ENCODE data around the gene NINJ1. TPM values are rescaled to one million over a fixed set of nuclear protein-coding genes. Genes with fewer than 3 reads are reported as not detected.

The NINJ1 gene
- total and polyA plus RNA-seq, 2 of the 8 experiments (the other 6 are each of a cell fraction or from before 2014, with no cell fraction given): 28.2 to 65.6 TPM

- TF ChIP-seq BRCA1 (IDR thresholded peaks at IDR 0.05; ENCODE audit: low read depth, low read length): no peak
- no peak for TF ChIP-seq SP4 (IDR thresholded peaks at IDR 0.05; ENCODE audit: low read length)
- no peak for TF ChIP-seq POLR2A (IDR thresholded peaks at IDR 0.05; ENCODE audit: control extremely low read depth in 1 of 2, low read depth in 2 of 2, low read length in 2 of 2)
- no peak for TF ChIP-seq HDAC6 (IDR thresholded peaks at IDR 0.05; ENCODE audit: low read depth, low read length)
Measured at GRCh38 chr9:93128715-93129224, 5.3 kb downstream of the NINJ1 start (continued).

Data from H1 (cell line).